Mesodermal cell (in vitro differentiated cells): ENCODE results near the gene TAF13.
"Not testable (repeated sequence)": the region's sequence is repeated elsewhere in the genome, so short reads cannot be mapped to it uniquely, and the experiment has no call there.

Experiments used
- H3K27ac ChIP-seq: 2 replicates; pipeline ENCODE4 v1.7.0; 2013; ENCODE audit warnings: mild to moderate bottlenecking, low read depth, low read length, moderate library complexity; ENCODE audit not compliant: severe bottlenecking
- H3K36me3 ChIP-seq: 2 replicates; pipeline ENCODE4 v1.7.1; 2013; ENCODE audit warnings: mild to moderate bottlenecking, low read length, moderate library complexity; ENCODE audit not compliant: control insufficient read depth, insufficient read depth
- H3K4me1 ChIP-seq: one replicate; pipeline ENCODE4 v1.7.1; 2013; ENCODE audit warnings: mild to moderate bottlenecking, low read length; ENCODE audit not compliant: insufficient read depth, control insufficient read depth, poor library complexity, severe bottlenecking
- H3K4me3 ChIP-seq: 2 replicates; pipeline ENCODE4 v1.7.0; 2013; ENCODE audit warnings: low read length, control low read depth, mild to moderate bottlenecking; ENCODE audit not compliant: insufficient read depth, poor library complexity, severe bottlenecking; ENCODE audit errors: extremely low read depth
- H3K9me3 ChIP-seq: 2 replicates; pipeline ENCODE4 v1.7.1; 2013; ENCODE audit warnings: mild to moderate bottlenecking, low read length, moderate library complexity; ENCODE audit not compliant: control insufficient read depth
- WGBS, 2 experiments: methylation state at CpG; one replicate each; pipeline ENCODE4 v1.1.5; 2013; ENCODE audit warnings: missing lambda C conversion rate in 2 of 2; ENCODE audit not compliant: insufficient coverage in 2 of 2; 5-methylcytosine and 5-hydroxymethylcytosine counted together

TAF13 gene

GRCh38 chr1:109020693-109021257 lies 55.0 kb downstream of the TAF13 start:
- H3K4me3 ChIP-seq = no peak overlapping the region

GRCh38 chr1:109017719-109018118 lies 58.1 kb downstream of the TAF13 start:
- H3K9me3 ChIP-seq, H3K4me3 ChIP-seq, H3K27ac ChIP-seq, H3K4me1 ChIP-seq: not testable (repeated sequence)
- peaks cover 49% of the 10 kb centered on the region for H3K36me3 ChIP-seq
- 83 to 91% methylated on average over 4 to 5 of the region's 6 CpGs for WGBS, 2 experiments

More at GRCh38 chr1:109020693-109021257, 55.0 kb downstream of the TAF13 start:
- Histone ChIP-seq H3K27ac (no peak overlapping the region), H3K4me1 (no peaks in the 10 kb centered on the region), H3K36me3 (peaks cover 37% of the 10 kb centered on the region), H3K9me3 (no peaks in the 10 kb centered on the region)
- WGBS, 2 experiments = 100% methylated on average over 1 of the region's 3 CpGs; no CpG with 5 or more reads in 1 of the 2 experiments

GRCh38 chr1:109017134-109017533 lies 58.7 kb downstream of the TAF13 start:
- no peak overlapping the region for H3K4me3 ChIP-seq
- no peaks in the 10 kb centered on the region for H3K9me3 ChIP-seq
- H3K27ac ChIP-seq = no peak overlapping the region
- WGBS, 2 experiments = 80 to 88% methylated on average over 1 of the region's 1 CpG
- H3K4me1 ChIP-seq = no peaks in the 10 kb centered on the region
- peaks cover 54% of the 10 kb centered on the region for H3K36me3 ChIP-seq
